Stimulated activated CD4-positive, alpha-beta T cell treated with anti-CD3 and anti-CD28 coated beads, Interleukin-12 subunit alpha, Interleukin-12 subunit beta, amount 100 ng/mL, for 24 hours (primary cell): ENCODE data around the gene ROM1.
"Not testable (repeated sequence)": the region's sequence is repeated elsewhere in the genome, so short reads cannot be mapped to it uniquely, and the experiment has no call there.

ENCODE experiments used
- DNase-seq, 2 experiments: peaks; one replicate each; pipeline ENCODE4 v3.0.0-alpha.2; 2020; ENCODE audit warnings: low read depth in 2 of 2

The ROM1 gene

GRCh38 chr11:62612366-62613290, at the start of gene ROM1, which contains the start of gene EML3:
Gene ROM1 (plus strand): TSS chr11:62613257. CDS start chr11:62613282, 25 bp downstream.
Gene EML3 (minus strand): TSS chr11:62612775. CDS start chr11:62612457, 318 bp downstream.
- DNase-seq, result peak; percentile 71 to 85

GRCh38 chr11:62565100-62565802, 47.8 kb upstream of the ROM1 start:
- no peak for DNase-seq

GRCh38 chr11:62566247-62566646, 46.8 kb upstream of the ROM1 start:
- no peak for DNase-seq

- DNase-seq, result no peak
These were observed 45.9 kb upstream of the ROM1 start for GRCh38 chr11:62567018-62567633.

GRCh38 chr11:62569611-62570010, 43.4 kb upstream of the ROM1 start:
- no peak for DNase-seq

- not testable (repeated sequence) for DNase-seq
These were observed 42.2 kb upstream of the ROM1 start for GRCh38 chr11:62570903-62571302.

- DNase-seq, result not testable (repeated sequence)
These were observed 41.6 kb upstream of the ROM1 start for GRCh38 chr11:62571493-62571892.

GRCh38 chr11:62572431-62572830, 40.6 kb upstream of the ROM1 start:
- no peak for DNase-seq

GRCh38 chr11:62573006-62573591, 40.0 kb upstream of the ROM1 start:
- DNase-seq, result no peak

- DNase-seq, result peak; percentile 96
These were observed 39.3 kb upstream of the ROM1 start, which contains the start of gene EEF1G for GRCh38 chr11:62573592-62574362. Gene EEF1G (minus strand): TSS chr11:62573891. CDS start chr11:62573842, 49 bp downstream.

GRCh38 chr11:62574363-62575071, 38.5 kb upstream of the ROM1 start:
- DNase-seq, result peak in 1 of 2 experiments; percentile 17

GRCh38 chr11:62575156-62575555, 37.9 kb upstream of the ROM1 start:
- no peak for DNase-seq

- no peak for DNase-seq
These were observed 37.2 kb upstream of the ROM1 start for GRCh38 chr11:62575837-62576236.

- DNase-seq, result no peak
These were observed 35.9 kb upstream of the ROM1 start for GRCh38 chr11:62577046-62577714.

GRCh38 chr11:62578541-62578940, 34.5 kb upstream of the ROM1 start:
- DNase-seq, result no peak

- no peak for DNase-seq
These were observed 33.8 kb upstream of the ROM1 start for GRCh38 chr11:62579252-62579651.

GRCh38 chr11:62580959-62581715, 31.9 kb upstream of the ROM1 start:
- no peak for DNase-seq

- not testable (repeated sequence) for DNase-seq
These were observed 31.3 kb upstream of the ROM1 start for GRCh38 chr11:62581735-62582134.

GRCh38 chr11:62585356-62585755, 27.7 kb upstream of the ROM1 start:
- DNase-seq, result not testable (repeated sequence)
